GM18517 (cell line): Measurements from ENCODE around the gene BTBD9.

Experiments used
- ATAC-seq: cut with Tn5 transposase; IDR thresholded peaks from one replicate; pipeline ENCODE4 v1.9.1; 2021; ENCODE audit warnings: mild to moderate bottlenecking, moderate library complexity; ENCODE audit not compliant: unreplicated experiment

BTBD9 gene

DNA sequence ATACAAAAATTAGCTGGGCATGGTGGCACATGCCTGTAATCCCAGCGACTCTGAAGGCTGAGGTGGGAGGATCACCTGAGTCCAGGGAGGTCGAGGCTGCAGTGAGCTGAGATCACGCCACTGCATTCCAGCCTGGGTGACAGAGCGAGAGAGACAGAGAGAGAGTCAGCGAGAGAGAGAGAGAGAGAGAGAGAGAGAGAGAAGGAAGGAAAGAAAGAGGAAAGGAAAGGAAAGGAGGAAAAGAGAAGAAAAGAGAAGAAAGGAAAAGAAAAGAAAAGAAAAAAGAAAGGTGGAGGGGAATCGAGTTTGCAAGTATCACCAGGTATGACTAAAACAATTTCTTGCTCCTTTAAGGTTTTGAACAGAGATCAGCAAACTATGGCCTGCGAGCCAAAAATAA, 152.3 kb downstream of the BTBD9 start:
- no peak for ATAC-seq

DNA sequence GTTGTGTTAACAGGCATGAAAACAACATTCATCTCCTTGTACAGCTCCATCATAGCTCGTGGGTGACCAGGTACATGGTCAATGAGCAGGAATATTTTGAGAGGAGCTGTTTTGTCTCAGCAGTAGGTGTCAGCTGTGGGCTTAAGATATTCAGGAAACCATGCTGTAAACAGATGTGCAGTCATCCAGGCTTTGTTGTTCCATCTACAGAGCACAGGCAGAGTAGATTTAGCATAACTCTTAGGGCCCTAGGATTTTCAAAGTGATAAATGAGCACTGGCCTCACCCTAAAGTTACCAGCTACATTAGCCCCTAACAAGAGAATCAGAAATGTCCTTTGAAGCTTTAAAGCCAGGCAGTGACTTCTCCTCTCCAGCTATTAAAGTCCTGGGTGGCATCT, 154.2 kb downstream of the BTBD9 start:
- no peak for ATAC-seq

DNA sequence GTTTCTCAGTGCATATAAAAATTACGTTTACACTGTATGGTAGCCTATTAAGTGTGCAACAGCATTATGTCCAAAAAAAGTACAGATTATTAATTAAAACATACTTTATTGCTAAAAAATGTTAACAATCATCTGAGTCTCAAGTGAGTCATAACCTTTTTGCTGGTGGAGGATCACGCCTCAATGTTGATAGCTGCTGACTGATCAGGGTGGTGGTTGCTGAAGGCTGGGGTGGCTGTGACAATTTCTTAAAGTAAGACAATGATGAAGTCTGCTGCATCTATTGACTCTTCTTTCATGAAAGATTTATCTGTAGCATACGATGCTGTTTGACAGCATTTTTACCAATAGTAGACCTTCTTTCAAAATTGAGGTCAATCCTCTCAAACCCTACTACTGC, 155.1 kb downstream of the BTBD9 start:
- no peak for ATAC-seq

DNA sequence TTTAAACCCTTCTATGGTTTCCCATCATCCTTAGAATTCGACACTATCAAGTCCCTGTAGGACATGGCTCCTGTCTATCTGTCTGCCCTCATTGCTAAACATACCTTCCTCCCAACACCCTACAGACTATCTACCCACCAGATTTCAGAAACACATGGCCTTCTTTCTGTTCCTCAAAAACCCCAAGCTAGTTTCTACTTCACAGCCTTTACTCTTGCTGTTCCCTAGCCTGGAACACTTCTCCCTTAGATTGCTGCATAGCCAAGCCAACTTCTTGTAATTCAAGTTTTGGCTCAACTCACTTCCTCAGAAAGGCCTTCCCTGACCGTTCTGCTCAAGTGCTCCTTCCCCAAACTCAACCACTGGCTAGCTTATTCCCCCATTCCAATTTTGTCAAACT, 156.2 kb downstream of the BTBD9 start:
- ATAC-seq = no peak

DNA sequence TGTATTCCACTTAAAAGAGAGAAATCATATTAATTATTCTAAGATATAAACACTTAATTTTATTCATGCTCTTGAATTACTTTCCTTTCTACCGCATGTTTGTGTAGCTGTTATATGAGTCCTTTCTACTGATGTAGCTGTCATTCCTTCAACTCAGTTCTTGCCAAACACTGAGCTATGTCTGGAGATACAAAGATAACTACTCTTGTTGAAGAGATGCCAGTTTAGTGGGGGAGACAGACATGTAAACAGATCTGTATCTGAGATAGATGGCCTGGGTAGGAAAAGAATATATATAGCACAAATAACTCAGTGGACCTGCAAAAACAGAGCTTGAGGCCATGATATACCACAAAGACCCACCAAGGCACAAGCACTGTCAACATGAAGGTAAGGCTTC, 157.3 kb downstream of the BTBD9 start:
- ATAC-seq = no peak

DNA sequence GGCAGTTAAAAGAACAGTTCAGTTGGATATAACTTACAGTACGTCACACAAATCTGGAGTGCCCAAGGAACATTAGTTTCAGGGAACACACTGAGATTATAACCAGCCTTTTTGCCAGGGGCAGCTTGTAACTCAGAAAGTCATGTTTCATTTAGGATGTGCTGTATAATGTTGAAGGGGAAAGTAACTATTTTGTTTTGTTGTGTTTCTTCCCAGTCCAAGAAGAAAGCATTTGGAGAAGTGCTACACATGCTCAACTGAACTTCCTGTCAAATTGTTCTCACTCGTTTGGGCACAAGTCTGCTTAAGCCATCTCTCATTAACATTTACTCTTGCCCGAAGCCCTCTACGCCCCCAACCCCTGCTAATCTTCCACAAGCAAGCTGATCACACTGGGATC, 157.9 kb downstream of the BTBD9 start:
- ATAC-seq = no peak

DNA sequence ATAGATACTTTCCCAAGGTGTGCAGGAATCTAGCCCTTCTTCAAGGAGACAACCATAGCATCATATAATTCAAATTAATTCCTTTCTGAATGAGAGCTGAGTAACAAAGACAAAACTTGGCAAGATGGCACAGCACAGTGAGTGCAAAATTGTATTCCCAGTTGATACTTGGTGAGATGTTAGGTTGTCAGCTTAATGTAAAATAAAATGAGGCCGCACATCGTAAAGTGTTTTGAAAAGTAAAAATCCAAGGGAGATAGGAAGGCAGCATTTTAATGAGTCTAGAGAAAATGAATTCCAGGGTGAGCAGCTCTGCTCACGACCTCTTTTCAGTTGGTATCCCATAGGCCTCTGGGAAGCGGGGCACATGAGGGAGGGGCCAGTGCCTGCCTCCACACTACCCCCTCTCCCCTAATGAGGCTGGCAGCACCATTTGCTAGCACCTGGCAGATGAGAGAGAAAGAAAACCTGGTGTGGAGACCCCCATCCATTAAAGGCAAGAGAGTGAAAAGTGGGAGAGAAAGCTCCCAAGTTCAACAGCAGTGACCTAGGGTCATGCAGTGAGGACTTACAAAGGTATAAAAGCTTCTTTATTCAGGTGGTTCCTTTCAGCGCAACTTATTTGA, 158.4 kb downstream of the BTBD9 start:
- no peak for ATAC-seq

DNA sequence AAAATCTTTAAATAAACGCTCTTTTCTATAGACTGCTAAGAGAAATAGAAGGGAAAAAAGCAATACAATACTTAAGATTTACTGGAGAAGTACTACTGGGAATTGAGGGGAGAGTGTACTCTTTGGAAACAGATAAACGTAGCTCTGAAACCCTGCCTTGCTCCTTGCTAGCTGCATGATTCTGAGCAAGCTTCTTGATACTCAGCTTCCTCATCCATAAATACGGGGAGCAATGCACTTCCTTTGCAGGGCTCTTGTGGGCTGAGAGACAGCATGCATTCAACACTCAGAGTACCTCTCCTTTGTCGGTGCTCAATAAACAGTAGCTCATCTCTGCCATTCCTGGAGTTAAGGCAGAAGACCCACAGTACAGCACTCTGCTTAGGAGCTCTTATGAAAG, 159.7 kb downstream of the BTBD9 start:
- ATAC-seq = no peak

DNA sequence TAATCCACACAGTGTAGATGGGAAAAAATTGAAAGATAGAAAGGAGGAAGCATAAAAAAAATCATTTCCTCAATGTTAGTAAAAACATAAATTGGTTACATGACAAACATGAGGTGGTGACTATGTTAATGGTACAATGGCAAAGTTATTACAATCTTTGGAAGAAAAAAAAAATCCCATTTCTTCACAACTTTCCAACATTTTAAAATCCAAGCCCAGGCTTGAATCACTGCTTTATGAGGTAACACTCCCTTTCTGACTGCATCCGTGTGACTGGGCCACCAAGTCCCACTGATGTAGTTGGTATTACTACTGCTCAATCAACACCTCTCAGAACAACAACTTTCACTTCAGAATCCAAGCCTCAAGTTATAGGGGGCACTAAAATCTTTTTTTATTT, 160.4 kb downstream of the BTBD9 start:
- no peak for ATAC-seq

DNA sequence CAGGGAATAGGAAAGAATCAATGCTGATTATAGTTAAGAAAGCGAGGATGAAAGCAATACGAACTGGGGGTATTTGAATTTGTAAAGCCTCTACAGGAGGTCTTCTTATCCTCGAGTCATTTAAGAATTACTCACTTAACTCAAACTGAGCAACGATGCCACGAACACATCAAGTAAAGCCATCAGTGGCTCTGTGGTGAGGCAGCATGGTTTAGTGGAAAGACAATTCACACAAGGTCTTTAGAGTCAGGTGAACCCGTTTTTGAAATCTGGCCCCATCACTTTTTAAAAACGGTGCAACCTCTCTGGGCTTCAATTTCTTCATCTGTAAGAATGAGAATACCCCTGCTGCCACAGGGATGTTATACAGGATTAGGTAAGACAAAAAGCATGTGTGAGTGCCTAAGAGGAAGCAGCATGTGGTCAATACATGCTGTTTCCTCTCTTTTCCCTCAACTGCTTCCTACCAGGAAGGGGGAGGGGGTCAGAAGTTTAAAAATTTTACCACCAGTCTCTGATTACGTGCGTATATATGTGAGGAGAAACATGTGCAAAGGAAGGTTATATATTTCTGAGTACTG, 162.0 kb downstream of the BTBD9 start:
- no peak for ATAC-seq

DNA sequence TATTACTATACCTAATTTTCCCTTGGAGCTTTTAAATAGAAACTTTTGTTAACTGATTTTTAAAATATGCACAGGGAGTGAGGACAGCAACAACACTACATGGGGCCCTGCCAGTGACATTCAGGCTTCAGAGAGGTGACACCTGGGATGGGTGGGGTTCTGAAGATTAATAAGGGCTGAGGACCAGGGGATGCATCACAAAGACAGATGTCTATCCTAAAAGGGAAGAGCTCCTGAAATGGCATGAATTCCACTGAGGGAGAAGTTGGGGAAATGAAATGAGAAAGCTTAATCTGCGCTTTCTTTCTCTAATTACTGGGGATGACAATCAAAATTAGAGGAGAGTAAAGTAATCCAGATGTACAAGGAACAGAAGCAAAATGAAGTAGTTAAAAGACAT, 162.8 kb downstream of the BTBD9 start:
- ATAC-seq = no peak

DNA sequence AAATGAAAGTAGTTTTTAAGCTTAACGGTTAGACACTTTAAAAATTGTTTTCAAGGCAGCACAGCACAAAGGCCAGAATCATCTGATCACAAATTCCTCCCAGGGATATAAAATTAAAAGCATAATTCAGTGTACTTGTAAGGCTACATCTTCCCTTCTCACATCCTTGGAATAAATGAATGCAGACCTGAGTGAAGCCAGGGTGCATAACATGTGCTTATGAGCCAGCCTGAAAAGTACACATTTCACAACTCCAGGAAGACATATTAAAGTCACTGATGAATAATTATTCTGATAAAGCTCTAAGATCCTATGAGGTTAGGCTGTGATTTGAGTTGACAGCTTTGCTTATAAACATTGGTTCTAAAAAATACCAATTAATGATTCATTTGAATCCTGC, 163.6 kb downstream of the BTBD9 start:
- no peak for ATAC-seq

DNA sequence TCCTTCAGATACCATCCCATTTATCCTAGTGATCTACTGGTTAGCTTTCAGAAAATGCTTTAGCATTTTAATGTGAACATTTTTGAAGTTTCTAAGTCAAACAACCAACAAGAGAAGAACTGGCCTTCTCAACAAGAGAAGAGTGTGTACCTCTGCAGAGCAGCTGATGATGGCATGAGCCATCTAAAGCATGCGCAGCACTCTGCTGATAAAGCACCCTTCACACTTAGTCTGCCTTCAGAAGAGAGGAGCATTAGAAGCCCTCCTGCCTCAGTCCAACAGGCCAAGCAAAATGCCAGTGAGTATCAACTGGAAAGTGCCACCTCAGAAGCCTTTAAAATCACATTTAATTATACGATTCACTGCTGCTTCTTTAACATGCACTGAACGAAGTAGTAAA, 169.2 kb downstream of the BTBD9 start:
- no peak for ATAC-seq

DNA sequence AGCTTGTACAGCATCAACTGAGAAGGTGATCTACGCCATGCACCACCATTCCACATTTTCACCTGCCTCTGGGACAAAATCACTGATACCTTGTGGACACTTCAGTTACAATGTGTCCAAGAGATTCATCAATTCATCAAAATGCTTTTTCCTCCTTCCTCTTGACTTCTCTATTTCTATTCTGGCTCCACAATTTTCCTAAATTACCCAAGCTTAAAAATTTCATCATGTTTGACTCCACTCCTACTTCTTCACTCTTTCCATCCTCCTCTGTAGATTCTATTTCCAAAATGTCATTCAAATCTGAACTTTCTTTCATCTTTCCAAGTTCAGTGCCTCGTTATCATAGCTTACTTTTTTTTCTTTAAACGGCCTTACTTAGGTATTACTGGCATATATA, 172.2 kb downstream of the BTBD9 start:
- ATAC-seq = no peak

DNA sequence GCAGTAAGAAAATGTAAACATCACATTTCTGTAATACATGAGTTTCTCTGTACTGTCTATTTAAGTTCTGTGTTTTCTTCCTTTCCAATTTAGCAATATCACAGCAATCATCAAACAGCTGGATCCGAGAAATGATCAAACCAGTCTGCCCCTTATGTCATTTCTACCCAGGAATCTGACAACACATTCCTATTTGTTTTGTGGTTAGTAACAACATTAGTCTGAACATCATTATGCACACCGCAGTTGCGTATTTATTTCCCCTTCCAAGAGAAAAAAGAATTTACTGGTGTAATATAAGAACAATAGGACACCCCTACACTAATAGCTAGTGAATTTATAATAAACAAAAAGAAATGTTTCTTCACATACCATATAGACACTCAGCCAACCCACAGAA, 179.5 kb downstream of the BTBD9 start:
- no peak for ATAC-seq

DNA sequence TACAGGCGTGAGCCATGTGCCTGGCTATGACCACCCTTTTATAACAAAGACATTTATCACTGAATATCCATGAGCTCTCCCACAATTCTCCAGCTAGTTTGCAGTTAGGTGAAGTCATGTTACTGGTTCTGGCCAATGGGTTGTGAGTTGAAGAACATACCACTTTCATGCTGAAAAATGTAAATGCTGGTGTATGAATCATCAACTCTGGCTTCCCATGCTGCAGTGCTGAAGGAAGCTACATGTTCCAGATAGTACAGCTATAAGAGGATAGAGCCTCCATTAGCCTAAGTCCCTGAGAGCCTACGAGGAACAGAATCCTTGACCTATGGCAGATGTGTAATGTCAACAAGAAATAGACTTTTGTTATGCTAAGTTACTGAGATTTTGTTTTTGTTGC, 180.4 kb downstream of the BTBD9 start:
- ATAC-seq = no peak

DNA sequence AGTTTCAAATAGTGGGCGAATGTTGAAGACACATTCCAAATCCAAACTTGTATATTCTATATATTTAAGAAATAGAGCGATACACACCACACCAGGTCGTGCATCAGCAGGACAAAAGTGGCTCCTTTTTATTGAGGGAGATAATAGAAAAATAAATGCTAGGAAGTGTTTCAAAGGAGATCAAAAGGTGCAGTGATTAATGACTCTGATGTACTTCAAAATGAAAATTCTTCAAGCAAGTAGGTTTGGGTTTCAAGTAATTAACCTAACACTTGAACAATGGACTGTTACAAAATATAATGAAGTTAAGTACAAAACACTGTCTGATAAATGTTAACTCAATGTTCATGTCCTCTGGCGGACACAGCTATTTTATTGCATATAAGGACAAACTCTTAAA, 185.9 kb downstream of the BTBD9 start:
- no peak for ATAC-seq

DNA sequence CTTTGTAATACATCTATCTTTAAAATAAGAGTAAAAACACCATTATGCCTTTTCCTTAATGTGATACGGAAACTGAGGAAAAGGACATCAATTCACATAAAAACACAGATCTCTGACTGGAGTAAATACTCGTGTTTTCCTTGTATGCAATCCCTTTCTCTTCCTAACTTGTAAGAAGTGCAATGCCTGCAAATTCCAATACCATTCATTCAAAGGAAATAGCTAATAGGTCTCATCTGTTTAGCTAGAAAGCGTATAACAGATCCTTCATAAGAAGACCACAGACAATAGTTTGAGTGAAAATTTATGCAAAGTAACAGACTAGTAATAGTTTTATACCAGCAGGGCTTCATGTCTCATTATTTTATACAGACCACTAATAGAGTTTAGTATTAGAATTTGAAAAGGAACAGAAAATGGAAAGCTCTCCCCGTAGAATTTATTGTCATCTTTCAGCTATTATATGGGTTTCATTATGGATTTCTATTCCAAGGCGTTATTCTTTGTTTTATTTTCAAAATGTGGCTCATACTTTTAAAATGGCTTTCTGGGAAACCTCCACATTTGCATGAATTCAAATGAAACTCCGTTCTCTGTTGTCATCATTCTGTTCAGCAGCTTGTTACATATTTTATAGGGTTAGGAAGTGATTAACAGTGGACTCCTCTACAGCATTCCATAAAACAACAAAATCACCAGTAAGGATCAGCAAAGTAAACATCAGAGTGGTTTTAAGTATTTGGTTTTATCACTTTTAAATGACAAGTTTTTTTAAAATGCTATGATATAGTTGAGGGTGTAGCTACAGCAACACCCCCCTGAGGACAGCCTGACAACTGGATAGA, 186.7 kb downstream of the BTBD9 start:
- ATAC-seq = no peak

DNA sequence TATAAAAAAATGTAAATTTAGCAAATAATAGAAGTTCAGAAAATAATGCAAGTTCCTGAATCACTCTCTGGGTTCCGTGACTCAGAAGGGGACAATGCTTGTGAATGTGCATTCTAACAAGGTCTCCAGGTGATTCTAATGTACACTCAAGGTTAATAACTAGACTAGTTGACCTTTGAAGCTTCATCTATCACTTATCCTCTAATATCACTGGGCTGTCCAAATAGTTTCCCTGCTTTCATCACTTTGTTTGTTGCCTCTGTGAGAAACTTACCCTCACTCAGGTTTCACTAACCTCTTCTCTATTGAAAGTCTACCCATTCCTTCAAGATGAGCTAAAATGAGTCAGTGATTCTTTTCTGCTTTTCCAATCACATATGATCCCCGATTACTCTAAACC, 189.0 kb downstream of the BTBD9 start:
- ATAC-seq = no peak

DNA sequence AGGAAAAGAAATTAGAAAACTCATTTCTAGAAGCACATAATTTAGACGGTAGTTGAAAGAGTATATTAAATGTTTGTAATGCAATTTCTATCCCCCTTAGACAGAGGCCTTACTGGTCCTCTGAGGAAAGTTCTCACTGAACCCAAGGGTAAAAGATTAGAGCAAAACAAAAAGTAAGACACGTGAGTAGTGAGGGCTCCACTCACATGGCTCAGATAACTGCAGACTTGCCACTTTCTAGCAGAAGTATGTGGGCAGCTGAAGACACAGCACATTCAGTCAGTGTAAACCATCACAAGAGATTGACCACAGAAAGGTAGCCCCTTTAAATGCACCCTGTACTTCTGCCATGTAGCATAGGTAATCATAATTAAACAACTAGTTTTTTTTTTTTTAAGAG, 193.8 kb downstream of the BTBD9 start:
- no peak for ATAC-seq

DNA sequence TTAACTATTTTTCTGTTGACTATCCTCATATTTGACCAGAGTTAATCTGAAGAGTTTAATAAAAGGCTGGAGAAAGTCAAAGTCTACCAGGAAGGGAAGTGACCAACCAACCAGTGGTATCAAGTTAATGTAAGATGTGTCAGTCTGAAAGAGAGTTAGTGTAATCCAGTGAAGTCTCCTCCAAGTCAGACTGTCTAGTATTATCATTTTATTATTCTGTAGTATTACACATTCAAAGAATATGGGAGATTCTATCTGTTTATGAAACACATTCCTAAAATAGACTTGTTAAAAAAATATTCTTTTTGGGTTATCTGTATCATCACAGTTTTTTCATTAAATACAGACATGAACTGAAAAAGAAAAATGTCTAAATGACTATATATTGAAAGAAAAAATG, 194.4 kb downstream of the BTBD9 start:
- ATAC-seq = no peak

DNA sequence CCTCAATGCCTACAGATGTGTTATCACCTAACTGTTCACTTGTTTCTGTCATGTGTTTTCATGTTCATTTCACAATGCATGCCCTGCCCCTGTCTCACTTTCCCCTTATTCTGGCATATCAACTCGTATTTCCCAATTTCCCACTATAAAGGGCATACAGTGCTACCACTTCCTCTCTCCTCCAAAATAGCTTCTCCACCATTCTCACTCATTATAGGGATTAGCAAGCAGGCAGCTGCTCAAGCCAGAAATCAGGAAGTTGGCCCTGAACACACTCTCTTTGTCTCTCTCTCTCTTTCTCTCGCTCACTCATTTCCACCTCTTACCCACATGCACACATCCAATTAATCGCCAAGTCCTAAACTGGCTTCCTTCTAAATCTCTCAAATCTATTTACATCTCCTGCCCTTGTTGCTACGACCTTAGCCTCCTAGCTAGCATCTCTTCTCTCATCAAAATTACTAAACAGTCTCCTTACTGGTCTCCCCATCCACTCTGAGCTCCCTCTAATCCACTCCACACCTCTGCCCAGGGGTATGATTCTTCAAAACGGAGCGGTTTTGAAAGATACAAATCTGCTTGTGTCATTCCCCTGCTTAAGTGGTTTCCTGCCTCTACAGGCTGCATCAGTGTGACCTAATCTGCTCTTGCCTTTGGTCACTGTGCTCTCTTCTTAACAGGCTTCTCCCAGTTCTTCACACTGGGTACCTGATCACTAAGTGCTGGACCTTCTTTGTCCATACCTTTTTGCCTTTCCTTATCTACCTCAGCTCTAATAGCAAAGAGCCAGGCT, 196.2 kb downstream of the BTBD9 start:
- ATAC-seq = no peak
